ENCODE results near the gene EPHB3.
"Not testable (repeated sequence)": the region's sequence is repeated elsewhere in the genome, so short reads cannot be mapped to it uniquely, and the experiment has no call there.

The EPHB3 gene

DNA sequence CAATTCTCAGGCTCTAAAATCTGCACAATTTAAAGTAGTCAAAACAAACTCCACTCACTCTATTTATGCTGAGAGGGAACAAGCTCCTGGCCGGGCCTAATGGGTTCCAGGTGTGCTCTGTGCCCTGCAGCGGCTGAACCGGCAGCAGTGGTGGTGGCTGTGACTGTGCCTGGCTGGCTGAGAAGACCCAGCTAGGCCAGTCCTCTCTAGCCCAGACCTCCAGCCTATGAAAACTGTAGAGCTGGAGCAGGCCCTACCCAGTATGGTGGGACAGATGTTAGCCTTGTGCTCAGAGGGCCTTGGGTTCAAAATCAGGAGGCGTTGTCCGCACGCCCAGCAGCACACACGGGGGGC is 37.0 kb downstream of the EPHB3 start:
- DNase-seq (ENCODE audit: low read depth, low spot score): no peak

- DNase-seq (ENCODE audit: low read depth, low spot score): no peak
These were observed 37.6 kb downstream of the EPHB3 start for GRCh38 chr3:184599143-184599542.

- no peak for DNase-seq (ENCODE audit: low read depth, low spot score)
These were observed 39.2 kb downstream of the EPHB3 start for GRCh38 chr3:184600685-184601377.

GRCh38 chr3:184601576-184602371 is 40.2 kb downstream of the EPHB3 start:
- no peak for DNase-seq (ENCODE audit: low read depth, low spot score)

- DNase-seq (ENCODE audit: low read depth, low spot score): no peak
These were observed 41.0 kb downstream of the EPHB3 start for GRCh38 chr3:184602372-184603150.

DNA sequence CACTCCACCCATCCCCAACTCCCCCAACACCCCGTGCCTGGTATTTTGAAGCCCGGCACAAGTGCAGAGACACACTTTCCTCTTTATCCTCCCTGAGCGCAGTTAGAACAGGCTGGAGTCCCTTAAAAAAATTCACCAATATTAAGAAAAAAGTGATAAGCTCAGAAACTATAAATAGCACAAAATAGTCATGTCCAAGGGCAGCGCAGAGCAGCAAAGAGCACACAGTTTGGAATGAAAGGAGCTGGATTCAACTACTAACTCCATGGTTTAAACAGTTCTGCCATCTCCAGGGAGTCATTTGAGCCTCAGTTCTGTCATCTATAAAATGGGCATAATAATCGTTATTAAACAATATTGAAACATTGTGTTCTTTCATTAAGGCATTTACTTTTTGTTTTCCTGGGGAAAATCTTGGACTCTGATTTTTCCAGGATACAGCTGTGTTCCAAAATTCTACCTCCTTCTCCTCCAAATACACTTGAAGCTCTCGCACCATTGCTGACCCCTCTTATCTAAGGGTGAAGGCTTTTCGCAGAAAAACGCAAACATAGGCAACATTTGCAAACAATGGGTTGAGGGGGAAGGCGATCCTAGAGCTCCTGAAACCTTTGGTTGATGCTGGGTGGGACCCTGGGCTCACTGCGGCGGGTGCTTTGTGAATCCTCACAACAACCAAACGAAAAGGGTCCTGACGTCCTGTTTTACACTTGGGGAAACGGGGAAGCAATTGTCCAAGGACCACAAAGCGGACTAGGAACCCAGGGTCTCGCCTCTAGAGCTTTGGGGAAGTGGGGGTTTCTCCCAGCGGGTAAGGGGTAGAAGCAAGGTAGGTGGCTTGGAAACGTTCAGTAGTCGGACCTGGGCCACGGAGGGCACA is 41.8 kb downstream of the EPHB3 start:
- no peak for DNase-seq (ENCODE audit: low read depth, low spot score)

DNA sequence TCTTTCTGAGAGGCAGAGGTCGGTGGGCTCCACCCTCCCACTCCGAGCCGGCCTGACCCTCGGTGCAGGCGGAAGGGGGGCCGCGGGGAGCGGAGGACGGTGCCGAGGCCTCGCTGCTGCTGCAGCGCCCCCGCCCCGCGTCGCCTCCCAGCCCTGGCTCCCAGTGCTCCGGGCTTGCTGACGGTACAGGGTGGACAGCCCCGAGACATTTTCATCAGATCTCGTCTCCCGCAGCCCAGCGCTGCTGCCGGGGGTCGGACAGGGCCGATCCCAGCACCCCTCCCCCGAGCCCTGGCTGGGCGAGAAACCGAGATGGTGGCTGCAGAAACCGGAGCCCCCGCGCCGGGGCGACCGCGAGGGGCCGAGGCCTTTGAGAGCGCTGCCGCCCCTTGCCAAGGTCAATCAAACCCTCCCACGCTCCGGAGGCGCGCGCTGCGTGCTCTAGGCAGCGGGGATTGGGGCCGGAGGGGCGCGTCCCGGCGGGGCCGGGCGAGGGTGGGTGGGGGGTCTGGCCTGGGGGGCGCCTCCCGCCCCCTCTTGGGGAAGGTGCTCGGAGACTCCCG is 42.5 kb downstream of the EPHB3 start:
- DNase-seq (ENCODE audit: low read depth, low spot score): no peak

DNA sequence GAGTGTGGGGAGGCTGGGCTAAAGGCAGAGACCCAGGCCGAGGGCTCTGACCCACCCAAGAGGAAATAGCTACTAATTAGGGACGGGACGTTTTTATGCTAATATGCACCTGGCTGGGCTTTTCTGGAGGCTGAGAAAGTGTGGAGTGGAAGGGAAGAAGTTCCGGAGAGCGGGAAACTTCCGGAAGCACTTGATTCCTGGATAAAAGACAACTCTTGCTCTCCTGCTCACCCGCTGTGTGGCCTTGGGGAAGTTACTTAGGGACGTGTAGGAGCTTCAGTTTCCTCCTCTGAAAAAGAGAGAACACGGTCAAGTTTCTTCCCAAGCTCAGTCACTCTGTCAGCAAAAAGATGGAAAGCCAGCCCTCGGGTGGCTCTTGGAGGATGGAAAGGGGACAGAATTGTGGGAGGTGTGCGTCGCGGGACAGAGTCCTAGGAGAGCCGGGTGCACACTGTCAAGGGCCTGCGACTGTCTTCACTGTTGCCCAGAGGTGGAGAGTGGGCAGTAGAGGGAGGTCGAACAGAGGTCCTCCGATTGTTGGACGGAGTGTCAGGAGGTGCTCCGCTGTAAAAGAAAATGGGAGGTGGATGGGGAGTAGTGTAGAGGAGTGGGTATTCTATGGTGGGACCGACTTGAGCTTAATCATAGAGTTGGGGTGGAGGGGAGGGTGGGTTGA is 43.2 kb downstream of the EPHB3 start:
- no peak for DNase-seq (ENCODE audit: low read depth, low spot score)

DNA sequence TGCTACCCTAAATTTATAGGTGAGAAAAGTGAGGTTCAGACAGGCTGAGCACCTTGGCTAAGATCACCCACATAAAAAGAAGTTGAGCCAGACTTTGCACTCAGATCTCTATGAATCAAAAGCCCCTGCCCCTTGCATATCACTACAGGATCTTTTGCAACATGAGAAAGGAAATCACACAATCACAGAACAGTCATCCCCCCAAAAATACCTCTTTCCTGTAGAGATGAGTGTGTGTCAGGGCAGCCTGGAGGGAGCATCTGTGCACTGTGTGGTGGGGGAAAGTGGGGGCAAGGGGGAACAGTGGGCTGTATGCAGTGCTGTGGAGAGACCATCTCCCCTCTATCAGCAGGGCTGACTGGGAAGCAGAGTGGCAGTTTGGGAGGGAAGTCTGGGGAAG is 46.6 kb downstream of the EPHB3 start:
- DNase-seq (ENCODE audit: low read depth, low spot score): no peak

GRCh38 chr3:184609476-184610244 is 48.1 kb downstream of the EPHB3 start:
- no peak for DNase-seq (ENCODE audit: low read depth, low spot score)

GRCh38 chr3:184610245-184610871 is 48.8 kb downstream of the EPHB3 start:
- no peak for DNase-seq (ENCODE audit: low read depth, low spot score)

DNA sequence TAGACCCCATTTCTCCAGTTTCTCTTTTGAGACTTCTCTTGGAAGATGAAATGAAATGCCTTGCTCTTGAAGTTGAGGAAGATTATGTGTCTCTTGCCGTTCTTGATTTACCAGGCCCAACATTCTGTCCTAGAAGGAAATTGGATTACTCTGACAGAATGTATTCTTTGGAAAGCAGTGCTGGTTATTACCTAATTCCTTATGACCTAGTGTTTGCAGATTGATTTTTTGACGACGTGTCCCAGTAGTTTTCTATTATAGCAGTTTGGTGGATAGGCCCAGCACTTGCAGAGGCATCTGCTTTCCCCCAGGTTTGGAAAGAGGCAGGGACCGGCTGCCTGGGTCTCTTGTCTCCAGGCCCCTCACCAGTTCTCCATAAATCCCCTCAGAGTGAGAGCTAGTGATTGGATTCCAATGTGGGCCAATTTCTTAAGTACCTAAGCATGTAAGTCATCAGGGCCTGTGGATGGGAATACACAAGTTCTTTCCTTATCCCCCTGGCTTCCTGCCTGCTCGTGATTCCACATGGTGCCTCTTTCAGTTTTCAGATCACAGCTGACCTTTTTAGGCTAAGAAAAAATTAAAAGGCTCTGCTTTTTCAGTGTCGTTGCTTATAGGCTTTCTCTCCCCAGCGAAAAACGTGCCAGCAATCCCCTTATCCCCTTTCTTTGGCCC is 50.2 kb downstream of the EPHB3 start:
- DNase-seq (ENCODE audit: low read depth, low spot score): no peak

DNA sequence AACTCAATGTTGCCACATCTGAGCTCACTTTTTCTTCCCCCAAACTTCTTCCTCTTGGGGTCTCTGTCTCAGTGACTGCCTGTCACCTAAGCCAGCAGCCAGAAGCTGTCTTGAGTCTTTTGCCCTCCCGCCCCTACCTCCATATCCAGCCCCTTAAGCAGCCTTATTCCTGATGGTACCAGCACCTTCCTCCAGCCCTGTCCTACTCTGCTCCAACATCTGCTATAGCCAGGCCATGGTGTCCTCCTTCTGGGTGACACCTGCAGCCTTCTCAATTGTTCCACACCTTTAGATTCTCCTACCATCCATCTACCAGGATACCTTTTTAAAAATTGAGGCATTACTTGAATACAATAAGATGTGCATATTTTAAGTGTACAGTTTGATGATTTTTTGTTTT is 53.8 kb downstream of the EPHB3 start:
- DNase-seq (ENCODE audit: low read depth, low spot score): no peak

- no peak for DNase-seq (ENCODE audit: low read depth, low spot score)
These were observed 54.9 kb downstream of the EPHB3 start for GRCh38 chr3:184616436-184616835.

DNA sequence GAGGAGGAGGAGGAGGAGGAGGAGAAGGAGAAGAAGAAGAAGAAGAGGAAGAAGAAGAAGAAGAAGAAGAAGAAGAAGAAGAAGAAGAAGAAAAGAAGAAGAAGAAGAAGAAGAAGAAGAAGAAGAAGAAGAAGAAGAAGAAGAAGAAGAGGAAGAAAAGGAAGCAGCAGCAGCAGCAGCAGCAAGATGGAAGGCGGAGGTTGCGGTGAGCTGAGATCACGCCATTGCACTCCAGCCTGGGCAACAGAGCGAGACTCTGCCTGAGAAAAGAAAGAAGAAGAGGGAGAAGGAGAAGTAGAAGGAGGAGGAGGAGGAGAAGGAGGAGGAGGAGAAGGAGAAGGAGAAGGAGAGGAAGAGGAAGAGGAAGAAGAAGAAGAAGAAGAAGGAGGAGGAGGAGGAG is 55.7 kb downstream of the EPHB3 start:
- DNase-seq (ENCODE audit: low read depth, low spot score): not testable (repeated sequence)

- no peak for DNase-seq (ENCODE audit: low read depth, low spot score)
These were observed 57.2 kb downstream of the EPHB3 start for GRCh38 chr3:184618811-184619210.

GRCh38 chr3:184619369-184619768 is 57.8 kb downstream of the EPHB3 start:
- DNase-seq (ENCODE audit: low read depth, low spot score): no peak

GRCh38 chr3:184619787-184620430 is 58.3 kb downstream of the EPHB3 start:
- no peak for DNase-seq (ENCODE audit: low read depth, low spot score)
